ENCODE measurements around the gene CTNNBIP1.

Gene CTNNBIP1

GRCh38 chr1:9874959-9875635 is 35.0 kb downstream of the CTNNBIP1 start:
- H3K27ac ChIP-seq = peak overlapping the region; percentile 37; the same call in 1 of the 2 replicates
- TF ChIP-seq CTCF (conservative IDR thresholded peaks at IDR 0.05) = peak; percentile 96

GRCh38 chr1:9874412-9874811 is 35.7 kb downstream of the CTNNBIP1 start:
- no peak for TF ChIP-seq CTCF (conservative IDR thresholded peaks at IDR 0.05)
- 0 out of 2 replicates have a peak overlapping the region, but pooled peaks have one; percentile 37 for H3K27ac ChIP-seq

GRCh38 chr1:9873992-9874391 is 36.1 kb downstream of the CTNNBIP1 start:
- H3K27ac ChIP-seq = no peak overlapping the region

GRCh38 chr1:9873385-9873784 is 36.7 kb downstream of the CTNNBIP1 start:
- no peak overlapping the region for H3K27ac ChIP-seq
- TF ChIP-seq CTCF (conservative IDR thresholded peaks at IDR 0.05) = no peak

More at GRCh38 chr1:9873992-9874391, 36.1 kb downstream of the CTNNBIP1 start:
- no peak for TF ChIP-seq CTCF (conservative IDR thresholded peaks at IDR 0.05)

- no peak for TF ChIP-seq CTCF (conservative IDR thresholded peaks at IDR 0.05)
- H3K27ac ChIP-seq = no peak overlapping the region
Measured at GRCh38 chr1:9872430-9873165, 37.5 kb downstream of the CTNNBIP1 start.

GRCh38 chr1:9871707-9872425 is 38.2 kb downstream of the CTNNBIP1 start:
- TF ChIP-seq CTCF (conservative IDR thresholded peaks at IDR 0.05) = no peak
- H3K27ac ChIP-seq = no peak overlapping the region

GRCh38 chr1:9871021-9871420 is 39.0 kb downstream of the CTNNBIP1 start:
- no peak overlapping the region for H3K27ac ChIP-seq

More at GRCh38 chr1:9871021-9871420, 39.0 kb downstream of the CTNNBIP1 start:
- no peak for TF ChIP-seq CTCF (conservative IDR thresholded peaks at IDR 0.05)

Measured in VCaP (cell line).